ENCODE measurements around the gene FCSK. TPM values are rescaled to one million over a fixed set of nuclear protein-coding genes. Genes with fewer than 3 reads are reported as not detected.
A peak's percentile ranks its signal among the peaks of the same experiment; 100 is the strongest.

FCSK gene
- total RNA-seq, 6 experiments from 2014 or later: 10.9 to 16.7 (median 13.4) TPM

DNA sequence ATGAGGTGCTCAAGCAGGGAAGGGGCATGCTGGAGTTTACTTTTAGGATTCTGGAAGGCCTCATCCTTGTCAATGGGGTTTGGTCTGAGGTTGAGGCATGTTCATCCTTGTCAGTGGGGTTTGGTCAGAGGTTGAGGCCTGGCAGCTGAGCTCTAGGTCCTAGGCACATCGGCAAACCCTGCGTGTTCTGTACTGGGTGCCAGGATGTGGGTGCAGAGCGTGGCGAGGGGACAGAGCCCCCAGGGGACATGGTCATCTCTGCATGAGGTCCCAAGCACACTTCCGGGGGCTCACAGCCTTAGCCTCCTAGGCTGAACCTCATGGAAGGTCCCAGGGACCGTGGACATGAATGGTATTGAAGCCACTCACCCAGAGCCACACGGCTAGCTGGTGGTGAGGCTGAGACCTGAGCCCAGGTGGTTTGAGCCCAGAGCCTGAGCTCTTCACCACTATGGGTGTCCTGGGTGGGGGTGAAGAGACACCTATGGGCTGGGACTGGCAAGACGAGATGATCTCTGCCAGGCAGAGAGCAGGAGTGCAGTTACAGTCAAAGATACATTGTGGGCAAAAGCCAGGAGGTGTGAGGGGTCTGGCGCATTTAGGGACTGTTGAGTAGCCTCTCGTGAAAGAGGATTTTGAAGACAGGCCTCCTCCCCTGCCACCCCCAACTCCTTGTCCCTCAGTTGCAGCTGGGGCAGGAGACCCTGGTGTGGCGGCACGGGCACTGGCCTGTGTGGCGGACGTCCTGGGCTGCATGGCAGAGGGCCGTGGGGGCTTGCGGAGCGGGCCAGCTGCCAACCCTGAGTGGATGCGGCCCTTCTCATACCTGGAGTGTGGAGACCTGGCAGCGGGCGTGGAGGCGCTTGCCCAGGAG lies 19.3 kb downstream of the FCSK start:
- DNase-seq: peak in 1 of 3 donors; percentile 45

DNA sequence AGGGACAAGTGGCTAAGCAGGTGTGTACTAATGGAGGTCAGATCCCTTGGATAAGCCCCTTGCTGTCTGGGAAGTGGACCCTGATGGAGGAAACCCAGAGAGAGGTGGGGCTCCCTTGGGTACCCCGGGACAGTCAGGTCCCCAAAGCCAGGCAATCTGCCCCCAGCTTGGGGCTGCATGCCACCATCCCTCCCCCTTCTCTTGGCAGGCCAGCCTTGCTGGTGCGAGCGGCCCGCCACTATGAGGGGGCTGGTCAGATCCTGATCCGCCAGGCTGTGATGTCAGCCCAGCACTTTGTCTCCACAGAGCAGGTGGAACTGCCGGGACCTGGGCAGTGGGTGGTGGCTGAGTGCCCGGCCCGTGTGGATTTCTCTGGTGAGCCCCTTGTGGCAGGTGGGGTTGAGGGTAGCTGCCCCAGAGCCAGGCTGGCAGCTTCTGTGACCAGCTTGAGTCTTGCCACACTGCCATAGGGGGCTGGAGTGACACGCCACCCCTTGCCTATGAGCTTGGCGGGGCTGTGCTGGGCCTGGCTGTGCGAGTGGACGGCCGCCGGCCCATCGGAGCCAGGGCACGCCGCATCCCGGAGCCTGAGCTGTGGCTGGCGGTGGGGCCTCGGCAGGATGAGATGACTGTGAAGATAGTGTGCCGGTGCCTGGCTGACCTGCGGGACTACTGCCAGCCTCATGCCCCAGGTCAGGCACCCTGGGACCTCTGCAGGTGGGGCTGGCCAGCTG lies 20.1 kb downstream of the FCSK start:
- no peak overlapping the region for H3K4me3 ChIP-seq
- intact Hi-C loops (cut with DNase I): loop anchor here in 1 of 2 donors (5.0 kb wide), 1 partner anchor 82 kb away; no protein-coding TSS in a partner anchor
- DNase-seq (peak in 1 of 3 donors; percentile 44), ATAC-seq (no peak)
- H3K27ac ChIP-seq: no peak overlapping the region
- no peaks in the 10 kb centered on the region for H3K27me3 ChIP-seq
- TF ChIP-seq, protein P1, sequence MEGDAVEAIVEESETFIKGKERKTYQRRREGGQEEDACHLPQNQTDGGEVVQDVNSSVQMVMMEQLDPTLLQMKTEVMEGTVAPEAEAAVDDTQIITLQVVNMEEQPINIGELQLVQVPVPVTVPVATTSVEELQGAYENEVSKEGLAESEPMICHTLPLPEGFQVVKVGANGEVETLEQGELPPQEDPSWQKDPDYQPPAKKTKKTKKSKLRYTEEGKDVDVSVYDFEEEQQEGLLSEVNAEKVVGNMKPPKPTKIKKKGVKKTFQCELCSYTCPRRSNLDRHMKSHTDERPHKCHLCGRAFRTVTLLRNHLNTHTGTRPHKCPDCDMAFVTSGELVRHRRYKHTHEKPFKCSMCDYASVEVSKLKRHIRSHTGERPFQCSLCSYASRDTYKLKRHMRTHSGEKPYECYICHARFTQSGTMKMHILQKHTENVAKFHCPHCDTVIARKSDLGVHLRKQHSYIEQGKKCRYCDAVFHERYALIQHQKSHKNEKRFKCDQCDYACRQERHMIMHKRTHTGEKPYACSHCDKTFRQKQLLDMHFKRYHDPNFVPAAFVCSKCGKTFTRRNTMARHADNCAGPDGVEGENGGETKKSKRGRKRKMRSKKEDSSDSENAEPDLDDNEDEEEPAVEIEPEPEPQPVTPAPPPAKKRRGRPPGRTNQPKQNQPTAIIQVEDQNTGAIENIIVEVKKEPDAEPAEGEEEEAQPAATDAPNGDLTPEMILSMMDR (IDR thresholded peaks at IDR 0.05): no peak
- TF ChIP-seq POLR2A (IDR thresholded peaks at IDR 0.05): no peak
- WGBS (ENCODE audit: insufficient coverage, low coverage, low lambda C conversion rate, missing lambda C conversion rate): no CpG with 5 or more reads among the region's 22 CpGs
- peaks cover 0 to 28% (median 0%) of the 10 kb centered on the region in 4 donors for H3K36me3 ChIP-seq
- no peaks in the 10 kb centered on the region for H3K4me1 ChIP-seq
- H3K9me3 ChIP-seq: no peaks in the 10 kb centered on the region

More for the DNA sequence above, 19.3 kb downstream of the FCSK start:
- peaks cover 0 to 21% (median 0%) of the 10 kb centered on the region in 4 donors for H3K36me3 ChIP-seq
- H3K4me3 ChIP-seq: no peak overlapping the region
- H3K9me3 ChIP-seq: no peaks in the 10 kb centered on the region
- no peak overlapping the region for H3K27ac ChIP-seq
- ATAC-seq: no peak
- H3K4me1 ChIP-seq: no peaks in the 10 kb centered on the region
- intact Hi-C loops (cut with DNase I): loop anchor here in 1 of 2 donors (5.0 kb wide), 1 partner anchor 81 kb away; no protein-coding TSS in a partner anchor
- TF ChIP-seq POLR2A (IDR thresholded peaks at IDR 0.05): no peak
- TF ChIP-seq, protein P1 (IDR thresholded peaks at IDR 0.05): no peak
- 20% methylated on average over 1 of the region's 21 CpGs for WGBS (ENCODE audit: insufficient coverage, low coverage, low lambda C conversion rate, missing lambda C conversion rate)
- H3K27me3 ChIP-seq: no peaks in the 10 kb centered on the region

DNA sequence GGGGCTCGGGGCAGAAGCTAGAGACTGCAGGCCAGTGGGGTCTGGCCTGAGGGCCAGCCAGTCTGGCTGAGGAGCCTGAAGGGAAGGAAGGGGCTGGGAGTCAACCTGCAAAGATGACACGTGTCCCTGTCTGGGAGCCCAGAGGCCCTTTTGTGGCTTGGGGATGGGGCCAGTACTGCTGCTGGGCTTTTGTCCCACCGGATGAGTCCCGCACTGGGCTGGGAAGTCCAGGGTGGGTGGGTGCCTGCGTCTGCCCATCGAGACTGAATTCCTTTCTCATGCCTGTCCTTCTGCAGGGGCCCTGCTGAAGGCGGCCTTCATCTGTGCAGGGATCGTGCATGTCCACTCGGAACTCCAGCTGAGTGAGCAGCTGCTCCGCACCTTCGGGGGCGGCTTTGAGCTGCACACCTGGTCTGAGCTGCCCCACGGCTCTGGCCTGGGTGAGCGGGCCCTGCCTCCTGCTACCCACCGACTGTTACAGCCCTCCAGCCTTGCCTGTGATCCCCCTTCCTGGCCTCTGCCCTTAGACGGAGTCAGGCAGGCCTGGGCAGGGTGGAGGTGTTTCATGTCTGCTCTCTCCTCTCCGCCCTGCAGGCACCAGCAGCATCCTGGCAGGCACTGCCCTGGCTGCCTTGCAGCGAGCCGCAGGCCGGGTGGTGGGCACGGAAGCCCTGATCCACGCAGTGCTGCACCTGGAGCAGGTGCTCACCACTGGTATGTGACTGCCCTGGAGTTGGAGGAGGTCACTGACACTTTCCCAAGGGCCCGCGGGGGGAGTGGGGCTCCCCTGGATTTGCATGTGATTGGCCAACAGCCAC lies 20.9 kb downstream of the FCSK start:
- Histone ChIP-seq H3K36me3 (peaks cover 0 to 36% (median under 1%) of the 10 kb centered on the region in 4 donors), H3K27me3 (no peaks in the 10 kb centered on the region), H3K4me1 (no peaks in the 10 kb centered on the region), H3K9me3 (no peaks in the 10 kb centered on the region), H3K4me3 (no peak overlapping the region), H3K27ac (no peak overlapping the region)
- ATAC-seq: no peak
- WGBS (ENCODE audit: insufficient coverage, low coverage, low lambda C conversion rate, missing lambda C conversion rate): no CpG with 5 or more reads among the region's 24 CpGs
- intact Hi-C loops (cut with DNase I): no loop called here
- TF ChIP-seq, protein P1 (IDR thresholded peaks at IDR 0.05): no peak
- TF ChIP-seq POLR2A (IDR thresholded peaks at IDR 0.05): no peak
- no peak for DNase-seq
